Measurements from ENCODE around the gene MYO7B.
A peak's percentile ranks its signal among the peaks of the same experiment; 100 is the strongest.

The MYO7B gene

DNA sequence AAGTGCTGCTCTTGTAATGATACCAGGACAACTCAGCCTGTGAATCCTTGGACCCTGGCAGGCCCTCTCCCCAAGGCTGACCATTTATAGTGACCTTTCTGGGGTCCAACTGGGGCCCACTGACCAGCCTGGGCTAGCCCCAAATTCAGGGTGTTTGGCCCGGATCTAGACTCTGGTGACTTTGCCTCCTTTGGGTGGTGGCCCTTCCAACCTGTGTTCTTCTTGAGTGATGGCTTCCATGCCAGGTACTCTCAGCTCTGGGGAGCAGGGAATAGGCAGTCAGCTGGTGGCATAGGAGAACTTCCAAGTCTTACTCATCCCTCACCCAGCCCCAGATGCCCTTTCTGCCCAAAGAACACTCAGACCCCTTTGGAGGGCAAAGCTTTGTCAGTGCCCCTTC lies 10.3 kb downstream of the MYO7B start:
- DNase-seq (ENCODE audit: extremely low spot score, insufficient read length, low read depth) (no peak), FAIRE-seq (no peak)

DNA sequence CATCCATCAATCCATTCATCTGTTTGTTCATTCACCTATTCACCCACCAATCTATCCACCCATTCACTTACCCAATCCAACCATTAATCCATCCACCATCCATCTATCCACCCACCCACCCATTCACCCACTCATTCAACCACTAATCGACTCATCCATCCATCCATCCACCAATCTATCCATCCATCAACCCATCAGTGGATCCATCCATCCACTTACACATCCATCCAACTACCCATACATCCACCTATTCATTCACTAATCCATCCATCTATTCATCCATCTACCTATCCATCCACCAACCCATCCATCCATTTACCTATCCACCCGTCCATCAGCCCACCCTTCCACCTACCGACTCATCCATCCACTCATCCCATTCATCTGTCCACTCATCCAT lies 11.3 kb downstream of the MYO7B start:
- no peak for DNase-seq (ENCODE audit: extremely low spot score, insufficient read length, low read depth)
- no peak for FAIRE-seq

DNA sequence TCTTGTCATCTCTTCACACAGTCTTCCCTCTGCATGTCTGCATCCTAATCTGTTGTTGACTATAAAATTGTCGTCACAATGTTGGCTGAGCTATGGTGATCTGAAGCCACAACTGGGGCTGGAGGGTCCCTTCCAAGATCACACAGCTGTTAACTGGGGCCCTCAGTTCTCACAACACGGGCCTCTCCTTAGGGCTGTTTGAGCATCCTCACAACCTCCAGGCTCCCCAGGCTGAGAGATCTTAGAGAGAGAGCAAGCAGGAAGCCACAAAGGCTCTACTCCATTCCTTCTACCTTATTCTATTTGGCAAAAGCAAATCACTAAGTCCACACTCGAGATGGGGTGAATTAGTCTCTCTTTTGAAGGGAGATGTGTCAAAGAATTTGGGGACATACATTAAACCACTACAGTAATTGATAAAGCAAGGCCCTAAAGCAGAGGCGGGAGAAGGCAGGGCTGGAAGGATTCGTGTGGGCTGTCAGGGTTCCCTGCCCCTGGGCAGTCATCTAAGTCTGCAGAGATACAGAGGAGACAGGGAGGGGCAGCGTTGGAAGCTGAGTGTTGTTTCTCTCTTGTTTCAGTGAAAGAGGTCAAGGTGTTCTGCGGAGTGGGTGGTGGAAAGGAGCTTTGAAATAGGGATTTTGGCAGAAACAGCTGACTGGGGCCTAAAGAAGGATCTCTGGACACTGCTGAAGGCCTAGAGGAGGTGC lies 15.9 kb downstream of the MYO7B start:
- FAIRE-seq: no peak
- no peak for DNase-seq (ENCODE audit: extremely low spot score, insufficient read length, low read depth)

DNA sequence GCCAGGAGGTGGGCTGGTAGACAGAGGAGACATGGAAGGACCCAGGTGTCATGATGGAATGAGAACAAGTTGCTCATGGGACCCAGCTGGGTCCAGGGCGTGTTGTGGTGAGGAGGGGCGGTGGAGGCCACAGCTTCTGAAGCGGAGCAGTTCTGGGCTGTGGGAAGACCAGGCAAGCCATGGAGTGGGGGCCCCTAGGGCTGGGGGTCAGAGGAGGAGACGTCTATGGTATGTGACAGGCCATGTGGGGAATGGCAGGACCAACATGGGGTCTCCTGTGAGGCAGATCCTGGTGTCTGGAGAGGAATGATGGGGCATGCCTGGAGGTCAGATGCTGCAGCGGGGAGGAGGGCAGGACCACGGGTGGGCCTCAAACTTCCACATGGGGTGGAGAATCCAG lies 16.9 kb downstream of the MYO7B start:
- DNase-seq (ENCODE audit: extremely low spot score, insufficient read length, low read depth) (no peak), FAIRE-seq (no peak)

DNA sequence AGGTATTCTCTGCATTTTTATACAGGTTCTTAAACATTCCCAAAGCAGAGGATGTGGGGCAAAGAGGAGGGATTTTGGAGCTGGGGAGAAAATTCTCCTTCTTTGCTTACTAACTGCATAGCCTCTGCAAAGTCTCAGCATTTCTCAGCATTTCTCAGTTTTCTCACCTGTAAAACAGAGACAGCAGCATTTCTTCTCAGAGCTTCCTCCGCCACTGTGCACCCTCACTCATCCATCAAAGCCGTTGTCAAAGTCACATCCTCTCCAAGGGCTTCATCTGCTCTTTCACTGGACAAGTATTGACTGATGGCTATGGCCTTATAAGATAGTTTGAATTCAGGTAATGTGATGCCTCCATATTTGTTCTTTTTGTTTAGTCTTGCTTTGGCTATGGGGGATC lies 17.4 kb downstream of the MYO7B start:
- DNase-seq (ENCODE audit: extremely low spot score, insufficient read length, low read depth) (no peak), FAIRE-seq (no peak)

DNA sequence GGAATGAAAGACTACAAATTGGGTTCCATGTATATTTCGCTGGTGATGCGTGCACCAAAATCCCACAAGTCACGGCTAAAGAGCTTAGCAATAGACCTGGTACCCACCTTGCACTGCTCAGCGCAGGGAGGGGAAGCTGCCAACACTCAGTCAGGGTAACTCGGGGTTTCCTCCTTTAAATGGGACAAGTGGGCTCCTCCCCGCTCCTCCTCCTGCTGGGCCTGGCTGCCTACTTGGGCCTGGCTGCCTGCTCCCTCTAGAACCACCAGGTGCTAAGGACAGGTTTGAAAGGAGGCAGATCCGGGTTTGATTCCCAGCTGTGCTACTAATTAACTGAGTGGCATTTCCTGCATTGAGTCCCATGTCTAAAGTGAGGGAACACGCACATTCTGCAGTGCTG lies 23.4 kb downstream of the MYO7B start:
- no peak for FAIRE-seq
- DNase-seq (ENCODE audit: extremely low spot score, insufficient read length, low read depth): no peak

DNA sequence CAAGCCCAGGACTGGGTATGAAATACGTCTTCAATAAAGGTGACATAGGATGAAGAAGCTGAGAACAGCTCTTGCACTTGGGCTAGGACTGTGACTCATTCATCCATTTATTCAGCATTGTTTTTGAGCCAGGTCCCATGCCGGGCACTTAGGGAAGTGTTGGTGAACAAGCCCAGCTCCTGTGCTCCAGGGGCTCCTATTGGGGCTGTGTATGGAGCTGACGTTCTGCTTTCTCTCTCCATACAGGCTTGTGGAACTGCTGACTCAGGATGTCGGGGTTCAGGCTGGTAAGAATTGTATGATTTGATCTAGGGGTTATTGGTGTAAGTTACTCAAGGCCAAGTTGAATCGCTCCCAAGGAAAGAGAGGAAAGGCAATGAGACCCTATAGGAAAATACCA lies 24.0 kb downstream of the MYO7B start:
- FAIRE-seq: no peak
- no peak for DNase-seq (ENCODE audit: extremely low spot score, insufficient read length, low read depth)

DNA sequence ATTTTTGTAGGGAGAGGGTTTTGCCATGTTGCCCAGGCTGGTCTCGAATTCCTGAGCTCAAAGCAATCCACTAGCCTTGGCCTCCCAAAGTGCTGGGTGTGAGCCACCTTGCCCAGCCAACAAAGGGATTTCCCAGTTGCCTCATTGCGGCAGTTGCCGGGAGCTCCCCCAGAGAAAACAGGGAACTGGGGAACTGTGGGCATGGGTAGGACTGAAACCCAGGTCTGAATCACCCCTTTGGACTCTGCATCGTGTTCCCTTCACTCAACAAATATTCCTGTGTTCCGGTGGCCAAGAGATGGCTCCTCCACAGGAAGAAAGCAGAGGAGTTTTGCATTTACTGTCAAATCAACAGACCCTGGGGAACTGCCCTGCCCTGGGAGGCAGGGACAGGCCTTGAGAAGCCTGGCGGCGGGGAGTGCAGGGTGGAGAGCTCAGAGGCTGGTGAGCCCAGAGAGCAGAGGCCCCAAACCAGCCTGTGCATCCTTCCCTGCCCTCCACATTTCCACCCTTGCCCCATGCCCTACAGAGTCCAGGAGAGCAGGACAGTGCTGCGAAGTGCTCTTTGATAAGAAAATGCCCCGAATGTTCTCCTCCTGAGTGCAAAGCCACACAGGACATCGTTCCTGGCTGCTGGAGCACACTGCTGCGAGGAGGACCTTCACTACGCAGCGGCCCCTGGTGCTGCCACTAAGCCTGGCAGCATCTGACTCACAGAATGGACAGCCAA lies 24.9 kb downstream of the MYO7B start:
- FAIRE-seq (no peak), DNase-seq (ENCODE audit: extremely low spot score, insufficient read length, low read depth) (no peak)

DNA sequence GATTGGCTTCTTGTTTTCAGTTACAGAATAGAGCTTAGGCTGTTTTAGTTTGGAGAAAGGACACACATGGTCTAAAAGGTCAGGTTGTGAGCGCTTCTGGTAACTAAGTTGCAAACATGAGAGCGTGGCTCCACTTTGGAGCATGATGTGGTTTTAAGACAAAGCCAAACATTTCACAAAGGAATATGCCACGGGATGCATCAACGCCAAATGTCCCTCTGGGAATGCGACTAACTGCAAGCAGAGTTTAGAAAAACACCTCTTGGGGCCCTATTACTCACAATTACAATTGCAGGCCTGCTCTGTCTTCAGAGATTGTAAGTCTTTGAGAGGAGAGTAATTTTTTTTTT lies 25.4 kb downstream of the MYO7B start:
- FAIRE-seq (no peak), DNase-seq (ENCODE audit: extremely low spot score, insufficient read length, low read depth) (no peak)

DNA sequence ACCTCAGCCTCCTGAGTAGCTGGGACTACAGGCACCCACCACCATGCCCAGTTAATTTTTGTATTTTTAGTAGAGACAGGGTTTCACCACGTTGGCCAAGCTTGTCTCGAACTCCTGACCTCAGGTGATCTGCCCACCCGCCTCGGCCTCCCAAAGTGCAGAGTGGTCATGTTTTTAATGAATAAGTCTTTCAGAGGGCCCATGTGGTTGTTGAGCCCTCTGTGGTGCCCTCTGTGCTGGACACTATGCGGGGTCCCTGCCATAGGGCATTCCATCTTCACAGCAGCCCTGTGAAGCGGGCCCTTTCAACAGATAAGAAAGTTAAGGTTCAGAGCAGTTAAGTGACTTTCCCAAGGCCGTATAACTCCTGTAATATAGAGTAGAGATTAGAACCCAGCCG lies 25.9 kb downstream of the MYO7B start:
- no peak for FAIRE-seq

DNA sequence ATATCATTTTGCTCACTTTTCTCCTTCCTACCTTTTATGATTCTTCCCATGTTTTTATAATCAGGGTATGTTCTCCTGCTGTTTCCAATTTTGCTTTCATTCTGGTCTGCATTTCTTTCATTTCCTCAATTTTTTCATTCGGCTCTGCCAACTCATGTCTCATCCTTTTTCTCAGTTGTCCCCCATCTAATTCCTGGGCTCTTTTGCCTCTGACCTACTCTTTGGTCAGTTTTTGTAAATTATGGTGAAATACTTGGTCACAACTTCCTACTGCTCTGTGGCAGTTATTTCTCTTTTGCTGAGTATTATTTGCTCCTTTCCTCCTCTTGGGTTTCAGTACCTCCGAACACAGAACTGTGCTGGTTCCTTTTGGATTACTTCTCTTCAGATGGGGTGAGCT lies 27.5 kb downstream of the MYO7B start:
- no peak for FAIRE-seq

More for the DNA sequence above, 25.9 kb downstream of the MYO7B start:
- no peak for DNase-seq (ENCODE audit: extremely low spot score, insufficient read length, low read depth)

DNA sequence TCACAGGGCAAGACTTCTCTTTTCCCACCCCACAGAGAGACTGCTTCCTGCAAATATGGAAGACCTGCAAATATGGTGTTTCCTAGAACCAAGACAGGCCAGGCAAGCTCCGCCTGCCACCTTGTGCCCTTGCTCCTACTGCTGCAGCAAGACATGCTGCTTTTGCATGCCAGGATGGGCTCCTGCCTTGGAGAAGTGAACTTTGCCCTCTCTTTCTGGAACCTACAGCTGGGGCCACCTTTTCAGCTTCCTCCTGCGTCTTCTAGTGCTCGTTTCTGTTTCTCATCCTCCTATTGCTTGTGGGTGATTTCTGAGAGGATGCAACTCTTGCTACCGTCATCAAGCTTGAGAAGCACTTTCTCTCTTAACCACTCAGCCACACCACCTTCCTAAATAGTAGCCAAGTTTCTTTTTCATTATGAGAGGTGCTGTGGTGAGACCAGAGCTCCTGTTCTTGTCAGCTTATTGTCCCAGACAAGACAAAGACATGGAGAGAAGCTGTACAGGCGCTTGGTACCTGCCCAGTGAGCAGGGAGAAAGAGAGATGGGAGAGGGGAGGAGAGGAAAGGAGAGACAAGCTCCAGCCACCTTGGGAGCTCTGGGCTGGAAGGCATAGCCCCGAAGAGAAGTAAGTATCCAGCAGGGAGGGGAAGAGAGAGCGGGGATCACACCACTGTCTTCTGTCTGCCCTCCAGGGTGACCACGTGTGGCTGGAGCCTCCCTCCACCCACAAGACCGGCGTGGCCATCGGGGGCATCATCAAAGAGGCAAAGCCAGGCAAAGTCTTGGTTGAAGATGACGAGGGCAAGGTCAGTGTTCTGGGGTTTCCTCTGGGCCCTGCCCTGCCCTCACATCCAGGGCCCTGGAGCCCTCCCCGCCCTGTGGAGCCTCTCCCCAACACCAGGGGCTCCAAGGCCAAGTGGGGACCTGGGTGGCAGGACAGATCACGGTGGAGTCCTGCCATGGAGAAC lies 28.3 kb downstream of the MYO7B start:
- DNase-seq (ENCODE audit: extremely low spot score, insufficient read length, low read depth): peak; percentile 79
- peak; percentile 99 for FAIRE-seq

More for the DNA sequence above, 27.5 kb downstream of the MYO7B start:
- no peak for DNase-seq (ENCODE audit: extremely low spot score, insufficient read length, low read depth)

DNA sequence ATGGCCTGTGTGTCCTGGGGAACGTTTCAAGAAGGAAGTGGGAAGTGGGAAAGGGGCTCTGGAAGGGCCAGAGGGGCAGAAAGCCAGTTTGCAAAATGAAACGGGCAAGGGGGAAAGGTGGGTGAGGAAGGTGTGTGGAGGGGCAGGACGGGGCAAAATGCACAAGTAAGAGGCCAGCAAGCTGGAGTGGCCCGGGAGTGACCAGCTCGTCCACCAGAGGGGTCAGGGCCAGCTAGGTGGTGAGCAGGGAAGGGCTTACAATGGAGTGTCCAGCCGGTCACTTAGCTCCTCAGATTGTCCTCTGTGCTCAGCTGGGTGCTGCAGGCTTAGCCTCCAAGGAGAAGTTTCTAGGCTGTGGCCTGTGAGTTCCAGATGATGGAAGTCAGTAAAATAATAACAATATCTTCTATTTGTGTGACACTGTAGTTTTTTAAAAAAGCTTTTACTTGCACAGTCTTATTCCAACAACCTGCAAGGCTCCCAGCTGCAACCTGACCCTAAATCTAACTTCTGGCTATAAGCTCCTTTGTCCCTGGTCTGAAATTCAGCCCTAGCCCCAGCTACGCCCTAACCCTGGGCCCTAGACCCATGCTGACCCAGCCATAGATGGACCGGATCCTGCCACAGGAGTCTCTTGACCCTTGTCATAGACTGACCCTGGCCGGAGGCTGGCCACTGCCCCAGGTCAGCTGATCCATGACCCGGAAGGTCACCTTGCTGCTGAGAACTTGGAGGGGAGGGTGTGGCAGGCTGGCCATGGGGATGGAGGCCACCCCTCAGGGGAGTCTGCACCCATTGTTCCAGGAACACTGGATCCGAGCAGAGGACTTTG lies 29.2 kb downstream of the MYO7B start:
- DNase-seq (ENCODE audit: extremely low spot score, insufficient read length, low read depth) (no peak), FAIRE-seq (no peak)

DNA sequence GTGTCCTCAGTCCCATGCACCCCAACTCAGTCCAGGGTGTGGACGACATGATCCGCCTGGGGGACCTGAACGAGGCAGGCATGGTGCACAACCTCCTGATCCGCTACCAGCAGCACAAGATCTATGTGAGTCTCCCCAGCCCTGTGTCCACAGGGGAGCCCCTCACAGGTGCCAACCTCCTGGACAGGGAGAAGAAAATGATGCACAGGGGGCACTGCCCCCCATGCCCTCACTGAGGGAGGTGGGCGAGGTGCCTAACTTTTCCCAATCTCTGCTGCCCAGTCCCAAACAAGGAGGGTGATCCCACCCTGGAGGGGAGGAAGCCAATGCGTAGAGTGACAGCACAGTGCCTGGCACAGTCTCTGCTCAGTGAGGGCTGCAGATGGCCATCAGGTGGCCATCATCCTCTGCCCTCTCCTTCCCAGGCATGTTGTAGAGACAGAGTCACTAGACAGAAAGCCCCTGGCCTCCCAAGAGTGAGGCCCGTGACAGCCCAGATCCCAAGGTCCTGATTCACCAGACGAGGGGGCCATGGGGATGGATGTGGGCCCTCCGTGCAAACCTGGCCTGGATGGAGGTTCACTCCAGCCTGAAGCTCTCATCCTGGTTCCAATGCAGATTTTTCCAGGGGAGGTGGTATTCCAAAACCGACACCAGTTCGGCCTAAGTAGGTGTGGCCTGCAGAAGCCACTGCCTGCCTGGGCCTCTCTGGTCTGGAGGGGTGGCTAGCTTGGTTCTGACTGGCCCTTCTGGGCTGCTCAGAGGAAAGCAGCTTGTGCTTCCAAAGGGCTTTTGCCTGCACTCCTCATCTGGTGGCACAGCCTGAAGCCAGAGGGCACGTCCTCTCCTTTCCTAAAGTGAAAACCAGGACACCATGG lies 30.0 kb downstream of the MYO7B start:
- FAIRE-seq (no peak), DNase-seq (ENCODE audit: extremely low spot score, insufficient read length, low read depth) (no peak)

DNA sequence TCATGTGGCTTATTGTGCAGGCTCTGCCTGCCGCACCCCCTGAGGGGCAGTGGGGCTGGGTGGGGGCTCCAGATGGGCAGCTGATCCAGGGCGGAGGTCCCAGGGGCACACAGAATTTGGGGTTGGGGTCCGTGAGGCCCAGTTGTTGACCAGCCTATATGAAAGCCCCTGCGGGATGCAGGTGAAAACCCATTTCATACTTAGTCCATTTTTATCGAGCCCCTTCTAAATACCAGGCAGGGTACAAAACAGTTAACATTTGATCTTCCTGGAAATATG lies 30.6 kb downstream of the MYO7B start:
- FAIRE-seq: no peak
- DNase-seq (ENCODE audit: extremely low spot score, insufficient read length, low read depth): no peak

DNA sequence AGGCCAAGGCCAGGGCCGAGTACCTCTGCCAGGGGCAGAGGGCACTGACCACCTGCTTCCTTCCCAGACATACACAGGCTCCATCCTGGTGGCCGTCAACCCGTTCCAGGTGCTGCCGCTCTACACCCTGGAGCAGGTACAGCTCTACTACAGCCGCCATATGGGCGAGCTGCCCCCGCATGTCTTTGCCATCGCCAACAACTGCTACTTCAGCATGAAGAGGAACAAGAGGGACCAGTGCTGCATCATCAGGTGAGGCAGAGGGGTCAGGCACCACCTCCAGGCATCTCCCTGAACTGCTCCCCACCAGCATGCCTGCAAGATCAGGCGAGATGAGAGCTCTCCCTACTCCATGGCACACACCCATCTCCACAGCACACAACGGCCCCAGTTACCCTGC lies 31.1 kb downstream of the MYO7B start:
- no peak for FAIRE-seq
- DNase-seq (ENCODE audit: extremely low spot score, insufficient read length, low read depth): no peak

DNA sequence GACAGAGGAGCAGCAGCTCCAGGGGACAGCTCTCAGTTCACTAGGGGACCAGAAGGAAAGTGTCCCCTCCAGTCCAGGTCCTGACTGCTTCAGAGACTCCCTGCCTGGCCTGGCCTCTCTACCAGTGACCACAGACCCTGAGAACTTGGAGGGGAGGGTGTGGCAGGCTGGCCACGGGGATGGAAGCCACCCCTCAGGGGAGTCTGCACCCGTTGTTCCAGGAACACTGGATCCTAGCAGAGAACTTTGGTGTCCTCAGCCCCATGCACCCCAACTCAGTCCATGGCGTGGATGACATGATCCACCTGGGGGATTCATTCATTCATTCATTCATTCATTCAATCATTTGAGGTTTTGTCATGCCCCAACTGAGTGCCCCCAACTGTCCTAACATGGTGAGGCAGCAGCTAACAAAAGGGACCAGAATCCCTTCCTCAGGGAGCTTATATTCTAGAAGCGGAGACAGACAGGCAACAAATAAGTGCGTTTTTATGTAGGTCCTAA lies 31.9 kb downstream of the MYO7B start:
- no peak for FAIRE-seq
- DNase-seq (ENCODE audit: extremely low spot score, insufficient read length, low read depth): no peak

DNA sequence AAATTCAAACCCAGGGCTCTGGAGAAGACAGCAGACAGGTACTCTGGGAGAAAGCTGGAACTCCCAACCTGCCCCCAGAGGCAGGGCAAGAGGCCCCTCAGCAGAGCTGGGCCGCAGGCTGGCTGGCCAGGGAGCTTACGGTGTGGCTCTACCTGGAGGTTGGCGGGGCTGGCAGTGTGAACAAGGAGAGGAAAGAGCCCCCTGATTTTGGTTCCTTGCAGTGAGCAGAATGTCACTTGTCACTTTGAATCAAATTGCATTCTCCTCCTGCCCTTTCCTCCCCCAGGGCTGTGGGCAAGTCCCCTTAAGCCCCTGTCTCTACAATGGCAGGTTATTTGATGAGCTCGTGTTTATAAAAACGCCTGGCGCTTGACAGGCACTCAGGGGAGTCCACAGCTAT lies 32.6 kb downstream of the MYO7B start:
- FAIRE-seq: no peak
- no peak for DNase-seq (ENCODE audit: extremely low spot score, insufficient read length, low read depth)

DNA sequence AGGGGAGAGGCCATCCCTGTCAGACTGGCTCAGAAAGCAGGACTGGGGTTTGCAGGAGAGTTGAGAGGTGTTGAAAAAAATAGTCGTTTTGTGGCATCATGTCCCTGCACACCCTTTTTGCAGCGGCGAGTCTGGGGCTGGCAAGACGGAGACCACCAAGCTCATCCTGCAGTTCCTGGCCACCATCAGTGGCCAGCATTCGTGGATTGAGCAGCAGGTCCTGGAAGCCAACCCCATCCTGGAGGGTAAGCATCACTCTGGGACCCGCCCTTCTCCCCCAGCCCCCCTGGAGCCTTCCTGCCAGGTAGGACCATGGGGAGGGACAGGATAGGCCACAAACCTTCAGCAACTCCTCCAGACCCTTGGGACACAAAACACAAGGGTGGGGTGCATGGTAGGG lies 34.2 kb downstream of the MYO7B start:
- FAIRE-seq (no peak), DNase-seq (ENCODE audit: extremely low spot score, insufficient read length, low read depth) (no peak)

Data from GM18507 (cell line).